ENCODE results near the gene GLIPR1L2. TPM values are rescaled to one million over a fixed set of nuclear protein-coding genes. Genes with fewer than 3 reads are reported as not detected.

The GLIPR1L2 gene
- total RNA-seq, 2 donors from 2014 or later, result 0.58 TPM; not detected in 1

DNA sequence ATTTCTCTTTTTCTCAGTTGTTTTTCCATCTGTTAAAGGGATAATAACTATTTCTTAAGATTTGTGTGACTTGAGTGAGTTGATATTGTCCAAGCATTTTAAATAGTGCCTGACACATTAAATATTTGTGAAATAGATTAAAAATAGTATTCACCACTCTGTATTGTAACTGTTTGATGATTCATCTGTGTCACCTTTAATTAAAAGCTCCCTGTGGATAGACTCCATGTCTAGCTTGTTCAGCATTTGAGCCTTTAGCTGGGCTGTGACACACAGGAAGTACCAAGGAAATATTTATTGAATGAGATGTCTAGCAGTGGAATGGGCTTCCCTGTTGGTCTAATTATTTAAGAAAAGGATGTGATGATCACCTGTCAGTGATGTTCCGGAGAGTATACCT is 1.8 kb upstream of the GLIPR1L2 start:
- Histone ChIP-seq H3K27ac (ENCODE audit: low read depth, low read length) (no peak overlapping the region), H3K4me1 (ENCODE audit: control insufficient read depth, insufficient read depth, low read length) (no peaks in the 10 kb centered on the region)
- TF ChIP-seq, protein P1, sequence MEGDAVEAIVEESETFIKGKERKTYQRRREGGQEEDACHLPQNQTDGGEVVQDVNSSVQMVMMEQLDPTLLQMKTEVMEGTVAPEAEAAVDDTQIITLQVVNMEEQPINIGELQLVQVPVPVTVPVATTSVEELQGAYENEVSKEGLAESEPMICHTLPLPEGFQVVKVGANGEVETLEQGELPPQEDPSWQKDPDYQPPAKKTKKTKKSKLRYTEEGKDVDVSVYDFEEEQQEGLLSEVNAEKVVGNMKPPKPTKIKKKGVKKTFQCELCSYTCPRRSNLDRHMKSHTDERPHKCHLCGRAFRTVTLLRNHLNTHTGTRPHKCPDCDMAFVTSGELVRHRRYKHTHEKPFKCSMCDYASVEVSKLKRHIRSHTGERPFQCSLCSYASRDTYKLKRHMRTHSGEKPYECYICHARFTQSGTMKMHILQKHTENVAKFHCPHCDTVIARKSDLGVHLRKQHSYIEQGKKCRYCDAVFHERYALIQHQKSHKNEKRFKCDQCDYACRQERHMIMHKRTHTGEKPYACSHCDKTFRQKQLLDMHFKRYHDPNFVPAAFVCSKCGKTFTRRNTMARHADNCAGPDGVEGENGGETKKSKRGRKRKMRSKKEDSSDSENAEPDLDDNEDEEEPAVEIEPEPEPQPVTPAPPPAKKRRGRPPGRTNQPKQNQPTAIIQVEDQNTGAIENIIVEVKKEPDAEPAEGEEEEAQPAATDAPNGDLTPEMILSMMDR (conservative IDR thresholded peaks at IDR 0.05), result no peak

DNA sequence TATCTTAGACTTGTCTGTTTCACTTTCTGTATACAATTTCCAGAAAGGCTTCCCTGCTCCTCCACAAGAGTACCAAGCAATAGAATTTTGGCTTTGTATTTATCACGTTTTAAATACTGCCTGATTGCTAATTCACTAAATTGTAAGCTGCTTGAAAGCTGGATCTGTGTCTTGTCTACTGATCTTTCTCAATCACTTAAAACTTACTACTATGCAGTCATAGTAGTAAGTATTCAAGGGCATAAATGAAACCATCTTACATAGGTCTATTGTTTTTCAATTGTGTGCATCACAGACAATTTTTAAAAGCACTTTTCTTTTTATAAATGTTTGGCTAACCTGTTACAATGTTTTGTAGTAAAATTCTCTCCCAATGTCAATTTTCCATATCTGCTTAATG is 1.2 kb upstream of the GLIPR1L2 start:
- no peaks in the 10 kb centered on the region for H3K4me1 ChIP-seq (ENCODE audit: control insufficient read depth, insufficient read depth, low read length)
- H3K36me3 Mint-ChIP-seq (ENCODE audit: low read depth), result no peaks in the 10 kb centered on the region
- DNase-seq, result no peak
- H3K4me3 Mint-ChIP-seq, result no peak overlapping the region
- H3K27me3 ChIP-seq (ENCODE audit: control insufficient read depth, insufficient read depth, low read length, poor library complexity, severe bottlenecking), result no peaks in the 10 kb centered on the region
- no peaks in the 10 kb centered on the region for H3K36me3 ChIP-seq (ENCODE audit: control insufficient read depth, insufficient read depth, low read length)
- no peak overlapping the region for H3K4me3 ChIP-seq (ENCODE audit: low read length)
- H3K27ac Mint-ChIP-seq, result no peak overlapping the region
- 100% methylated on average over 1 of the region's 1 CpG for WGBS, 2 experiments (ENCODE audit: insufficient coverage in 1 of 2, insufficient read length in 1 of 2)
- H3K9me3 ChIP-seq (ENCODE audit: control insufficient read depth, low read length), result no peaks in the 10 kb centered on the region
- no peaks in the 10 kb centered on the region for H3K27me3 Mint-ChIP-seq (ENCODE audit: insufficient read depth)
- TF ChIP-seq, protein P1 (conservative IDR thresholded peaks at IDR 0.05), result no peak
- H3K9ac ChIP-seq (ENCODE audit: extremely low read depth, low read length, poor library complexity, severe bottlenecking), result no peak overlapping the region
- peaks cover 3% of the 10 kb centered on the region for H3K4me1 Mint-ChIP-seq
- H3K27ac ChIP-seq (ENCODE audit: low read depth, low read length), result no peak overlapping the region
- no peaks in the 10 kb centered on the region for H3K9me3 Mint-ChIP-seq

More for the DNA sequence above, 1.8 kb upstream of the GLIPR1L2 start:
- no peaks in the 10 kb centered on the region for H3K9me3 Mint-ChIP-seq
- no peak overlapping the region for H3K4me3 ChIP-seq (ENCODE audit: low read length)
- H3K36me3 Mint-ChIP-seq (ENCODE audit: low read depth), result no peaks in the 10 kb centered on the region
- H3K36me3 ChIP-seq (ENCODE audit: control insufficient read depth, insufficient read depth, low read length), result no peaks in the 10 kb centered on the region
- no peak overlapping the region for H3K9ac ChIP-seq (ENCODE audit: extremely low read depth, low read length, poor library complexity, severe bottlenecking)
- H3K4me1 Mint-ChIP-seq, result peaks cover 3% of the 10 kb centered on the region
- WGBS, 2 experiments (ENCODE audit: insufficient coverage in 1 of 2, insufficient read length in 1 of 2), result 94% methylated on average over 1 of the region's 1 CpG; no CpG with 5 or more reads in 1 of the 2 experiments
- H3K27ac Mint-ChIP-seq, result no peak overlapping the region
- no peak overlapping the region for H3K4me3 Mint-ChIP-seq
- DNase-seq, result no peak
- no peaks in the 10 kb centered on the region for H3K27me3 ChIP-seq (ENCODE audit: control insufficient read depth, insufficient read depth, low read length, poor library complexity, severe bottlenecking)
- no peaks in the 10 kb centered on the region for H3K9me3 ChIP-seq (ENCODE audit: control insufficient read depth, low read length)
- no peaks in the 10 kb centered on the region for H3K27me3 Mint-ChIP-seq (ENCODE audit: insufficient read depth)

DNA sequence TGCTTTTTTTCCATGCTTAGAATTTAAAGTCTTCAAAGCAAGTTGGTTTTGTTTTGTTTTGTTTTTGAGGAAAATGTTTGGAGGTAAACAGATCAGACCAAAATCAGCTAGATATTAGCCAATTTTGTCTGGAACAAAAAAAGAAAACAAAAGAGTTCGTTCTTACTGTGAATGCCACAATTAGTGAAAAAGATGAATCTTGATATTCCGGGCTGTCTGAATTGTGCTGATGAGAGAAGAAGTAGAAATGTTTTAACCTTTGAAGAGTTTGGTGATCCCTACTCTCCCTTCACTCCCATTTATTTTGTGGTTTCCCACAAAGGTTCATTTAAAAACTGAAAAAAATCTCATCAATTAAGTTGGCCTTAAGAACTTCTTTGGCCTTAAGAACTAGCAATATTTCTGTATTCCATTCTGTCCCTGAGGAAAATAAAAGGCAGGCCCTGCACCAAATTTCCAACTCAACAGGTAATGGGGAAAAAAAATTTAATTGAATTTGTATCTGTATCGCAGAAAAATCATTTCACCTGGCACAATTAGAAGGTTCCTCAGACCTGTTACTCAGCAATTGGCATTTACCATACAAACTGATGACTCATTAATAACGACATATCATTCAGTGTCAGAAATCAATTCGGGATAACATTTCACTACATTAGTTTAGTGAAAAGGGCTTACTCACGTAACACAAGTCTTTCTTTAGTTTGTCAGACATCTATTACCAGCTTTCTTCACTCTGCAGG is 562 bp upstream of the GLIPR1L2 start:
- TF ChIP-seq, protein P1 (conservative IDR thresholded peaks at IDR 0.05), result no peak
- no peak for DNase-seq
- 71 to 79% methylated on average over 6 of the region's 6 CpGs for WGBS, 2 experiments (ENCODE audit: insufficient coverage in 1 of 2, insufficient read length in 1 of 2)
- Mint-ChIP-seq H3K27ac (peak overlapping the region; percentile 68), H3K27me3 (ENCODE audit: insufficient read depth) (no peaks in the 10 kb centered on the region), H3K4me3 (peak overlapping the region; percentile 79), H3K4me1 (peaks cover 3% of the 10 kb centered on the region), H3K36me3 (ENCODE audit: low read depth) (no peaks in the 10 kb centered on the region), H3K9me3 (no peaks in the 10 kb centered on the region)
- Histone ChIP-seq H3K4me1 (ENCODE audit: control insufficient read depth, insufficient read depth, low read length) (no peaks in the 10 kb centered on the region), H3K27ac (ENCODE audit: low read depth, low read length) (no peak overlapping the region), H3K9me3 (ENCODE audit: control insufficient read depth, low read length) (no peaks in the 10 kb centered on the region), H3K36me3 (ENCODE audit: control insufficient read depth, insufficient read depth, low read length) (no peaks in the 10 kb centered on the region), H3K27me3 (ENCODE audit: control insufficient read depth, insufficient read depth, low read length, poor library complexity, severe bottlenecking) (no peaks in the 10 kb centered on the region), H3K4me3 (ENCODE audit: low read length) (peak overlapping the region; percentile 6), H3K9ac (ENCODE audit: extremely low read depth, low read length, poor library complexity, severe bottlenecking) (no peak overlapping the region)
